ENCODE data around the gene ETV5.

The ETV5 gene

GRCh38 chr3:186108941-186109865, at the start of gene ETV5:
ETV5 (minus strand) TSS chr3:186109089; CDS start chr3:186105868, 3,221 bp downstream.
- DNase-seq, result peak; percentile 99

- no peak for DNase-seq
Measured at GRCh38 chr3:186154641-186155040, 45.8 kb upstream of the ETV5 start.

- DNase-seq, result peak; percentile 89
Measured at GRCh38 chr3:186152889-186153292, 44.0 kb upstream of the ETV5 start.

- no peak for DNase-seq
Measured at GRCh38 chr3:186152361-186152798, 43.5 kb upstream of the ETV5 start.

- DNase-seq, result peak; percentile 20
Measured at GRCh38 chr3:186151077-186151971, 42.4 kb upstream of the ETV5 start.

GRCh38 chr3:186150041-186150830, 41.3 kb upstream of the ETV5 start:
- no peak for DNase-seq

GRCh38 chr3:186149319-186149960, 40.6 kb upstream of the ETV5 start:
- DNase-seq, result no peak

- no peak for DNase-seq
Measured at GRCh38 chr3:186144257-186144656, 35.4 kb upstream of the ETV5 start.

GRCh38 chr3:186143250-186143649, 34.4 kb upstream of the ETV5 start:
- no peak for DNase-seq

- no peak for DNase-seq
Measured at GRCh38 chr3:186142393-186142932, 33.6 kb upstream of the ETV5 start.

- no peak for DNase-seq
Measured at GRCh38 chr3:186141790-186142189, 32.9 kb upstream of the ETV5 start.

GRCh38 chr3:186138272-186138981, 29.5 kb upstream of the ETV5 start:
- no peak for DNase-seq

- no peak for DNase-seq
Measured at GRCh38 chr3:186137051-186137685, 28.3 kb upstream of the ETV5 start.

- no peak for DNase-seq
Measured at GRCh38 chr3:186133980-186134379, 25.1 kb upstream of the ETV5 start.

GRCh38 chr3:186132487-186132886, 23.6 kb upstream of the ETV5 start:
- DNase-seq, result no peak

- no peak for DNase-seq
Measured at GRCh38 chr3:186129206-186129605, 20.3 kb upstream of the ETV5 start.

- no peak for DNase-seq
Measured at GRCh38 chr3:186128158-186128557, 19.3 kb upstream of the ETV5 start.

- DNase-seq, result no peak
Measured at GRCh38 chr3:186127463-186127862, 18.6 kb upstream of the ETV5 start.

- DNase-seq, result no peak
Measured at GRCh38 chr3:186125118-186125517, 16.2 kb upstream of the ETV5 start.

- DNase-seq, result no peak
Measured at GRCh38 chr3:186124592-186124991, 15.7 kb upstream of the ETV5 start.

- no peak for DNase-seq
Measured at GRCh38 chr3:186123012-186123411, 14.1 kb upstream of the ETV5 start.
